ENCODE results near the gene NFATC1.

The NFATC1 gene

DNA sequence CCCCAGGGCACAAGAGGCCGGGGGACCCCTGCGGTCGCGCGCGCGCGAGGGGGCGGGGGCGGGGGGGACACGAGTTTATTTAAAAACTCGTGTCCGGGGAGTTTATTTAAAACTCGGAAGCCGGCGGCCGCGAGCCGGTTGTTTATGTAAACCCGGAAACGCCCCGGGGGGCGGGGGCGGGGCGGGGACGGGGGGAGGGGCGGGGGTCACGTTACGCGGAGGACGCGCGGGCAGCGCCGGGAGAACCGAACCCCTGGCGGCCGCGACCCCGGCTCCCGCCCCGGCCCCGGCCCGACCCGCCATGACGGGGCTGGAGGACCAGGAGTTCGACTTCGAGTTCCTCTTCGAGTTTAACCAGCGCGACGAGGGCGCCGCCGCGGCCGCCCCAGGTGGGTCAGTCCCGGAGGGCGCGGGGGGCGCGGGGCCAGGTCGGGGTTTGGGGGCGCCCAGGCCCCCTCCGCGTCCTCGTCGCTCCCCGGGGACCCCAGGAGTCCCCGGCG is 4.4 kb downstream of the NFATC1 start:
- Mint-ChIP-seq H3K9me3 (no peaks in the 10 kb centered on the region), H3K4me3 (peak overlapping the region; percentile 66), H3K4me1 (ENCODE audit: low read depth) (peaks cover 63% of the 10 kb centered on the region), H3K27ac (peak overlapping the region; percentile 79), H3K27me3 (peaks cover 33% of the 10 kb centered on the region), H3K36me3 (ENCODE audit: low read depth) (peaks cover 25% of the 10 kb centered on the region)
- intact Hi-C loops (cut with micrococcal nuclease), result no loop called here

DNA sequence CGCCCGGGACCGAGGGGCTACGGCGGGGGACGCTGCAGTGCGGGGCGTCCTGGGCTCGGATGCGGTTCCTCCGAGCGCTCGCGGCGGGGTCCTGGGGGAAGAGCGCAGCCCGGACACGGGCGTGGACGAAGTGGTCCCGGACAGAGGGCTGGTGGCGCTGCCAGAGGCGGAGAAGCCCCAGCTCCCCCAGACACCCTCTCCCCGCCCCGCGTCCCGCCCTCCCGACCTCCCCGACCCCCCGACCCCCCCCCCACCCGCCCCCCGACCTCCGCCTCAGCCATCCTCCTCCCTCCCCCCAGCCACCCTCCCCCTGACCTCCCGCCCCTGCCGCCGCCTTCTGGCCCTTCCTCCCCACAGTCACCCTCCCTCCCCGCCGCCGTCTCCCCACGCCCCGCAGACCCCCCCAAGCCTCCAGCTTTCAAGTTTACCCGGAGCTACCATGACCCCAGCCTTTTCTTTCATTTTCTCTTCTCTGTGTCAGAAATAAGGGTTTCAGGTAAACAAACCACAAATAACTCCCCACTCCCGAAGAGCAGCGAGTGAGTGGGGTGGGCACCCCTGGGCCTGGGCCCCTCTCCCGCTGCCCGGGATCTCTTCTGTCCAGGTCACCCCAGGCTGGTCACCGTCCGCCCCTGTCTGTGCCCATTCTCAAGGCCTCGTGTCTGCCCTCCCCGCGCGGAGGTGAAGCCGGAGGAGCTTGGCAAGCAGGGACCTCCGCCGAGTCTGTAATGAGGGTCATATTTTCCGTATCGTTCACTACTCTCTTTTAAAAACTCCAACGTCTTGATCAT is 5.1 kb downstream of the NFATC1 start:
- peaks cover 27% of the 10 kb centered on the region for H3K36me3 Mint-ChIP-seq (ENCODE audit: low read depth)
- H3K4me3 Mint-ChIP-seq, result peak overlapping the region; percentile 75
- intact Hi-C loops (cut with micrococcal nuclease), result no loop called here
- H3K9me3 Mint-ChIP-seq, result no peaks in the 10 kb centered on the region
- peaks cover 69% of the 10 kb centered on the region for H3K4me1 Mint-ChIP-seq (ENCODE audit: low read depth)
- H3K27ac Mint-ChIP-seq, result peak overlapping the region; percentile 79
- H3K27me3 Mint-ChIP-seq, result peaks cover 31% of the 10 kb centered on the region

DNA sequence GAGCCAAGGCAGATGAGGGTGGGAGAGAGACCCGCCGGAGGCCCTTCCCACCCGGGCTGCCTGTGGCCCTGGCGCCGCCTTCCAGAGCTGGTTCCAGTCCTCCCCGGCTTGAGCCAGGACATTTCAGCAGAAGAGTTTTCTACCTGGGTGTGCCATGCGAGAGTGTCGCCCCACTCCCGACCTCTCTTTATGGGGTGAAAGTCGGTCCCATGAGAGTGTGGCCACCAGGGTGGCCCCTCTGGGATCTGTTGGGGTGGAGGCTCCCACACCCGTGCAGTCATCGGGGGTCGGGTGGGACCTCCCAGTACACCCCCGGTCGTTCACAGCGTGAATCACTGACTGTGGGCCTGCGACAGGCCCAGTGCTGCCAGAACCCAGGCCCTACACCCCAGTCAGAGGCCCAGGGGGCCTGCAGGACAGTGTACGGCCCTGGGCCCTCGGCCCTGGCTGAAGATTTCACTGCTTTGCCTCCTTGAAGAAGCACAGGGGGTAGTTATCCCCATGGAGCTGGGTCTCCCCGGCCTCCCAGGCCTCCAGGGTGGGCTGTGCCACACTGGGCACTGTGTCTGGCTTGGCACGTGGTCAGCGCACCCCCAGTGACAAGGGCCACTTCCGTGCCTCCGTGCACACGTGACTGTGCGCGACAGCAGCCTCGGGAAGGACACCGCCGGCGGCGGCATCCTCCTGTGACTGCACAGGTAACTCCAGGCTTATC is 5.9 kb downstream of the NFATC1 start:
- H3K4me3 Mint-ChIP-seq, result peak overlapping the region; percentile 75
- H3K27ac Mint-ChIP-seq, result peak overlapping the region; percentile 95
- H3K27me3 Mint-ChIP-seq, result peaks cover 26% of the 10 kb centered on the region
- peaks cover 75% of the 10 kb centered on the region for H3K4me1 Mint-ChIP-seq (ENCODE audit: low read depth)
- intact Hi-C loops (cut with micrococcal nuclease), result no loop called here
- H3K36me3 Mint-ChIP-seq (ENCODE audit: low read depth), result peaks cover 35% of the 10 kb centered on the region
- H3K9me3 Mint-ChIP-seq, result no peaks in the 10 kb centered on the region

DNA sequence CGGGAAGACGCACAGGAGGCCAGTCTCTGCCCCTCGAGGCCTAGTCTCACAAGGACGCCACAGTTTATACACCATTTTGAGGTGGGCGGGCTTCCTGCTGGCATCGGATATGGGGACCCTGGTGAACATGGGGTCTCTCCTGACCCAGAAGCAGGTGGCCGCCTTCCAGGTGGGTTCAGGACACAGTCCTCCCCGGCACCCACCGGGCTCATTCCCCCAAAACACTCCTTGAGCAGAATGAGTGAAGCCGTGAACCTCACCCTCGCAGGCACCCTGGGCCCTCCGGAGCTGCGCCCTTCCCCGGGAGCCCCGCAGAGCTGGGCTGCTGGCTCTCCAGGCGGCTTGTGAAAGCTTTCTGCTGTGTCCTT is 6.5 kb downstream of the NFATC1 start:
- intact Hi-C loops (cut with micrococcal nuclease), result no loop called here
- Mint-ChIP-seq H3K9me3 (no peaks in the 10 kb centered on the region), H3K36me3 (ENCODE audit: low read depth) (peaks cover 35% of the 10 kb centered on the region), H3K4me3 (peak overlapping the region; percentile 17), H3K27ac (peak overlapping the region; percentile 95), H3K4me1 (ENCODE audit: low read depth) (peaks cover 78% of the 10 kb centered on the region), H3K27me3 (peaks cover 21% of the 10 kb centered on the region)

DNA sequence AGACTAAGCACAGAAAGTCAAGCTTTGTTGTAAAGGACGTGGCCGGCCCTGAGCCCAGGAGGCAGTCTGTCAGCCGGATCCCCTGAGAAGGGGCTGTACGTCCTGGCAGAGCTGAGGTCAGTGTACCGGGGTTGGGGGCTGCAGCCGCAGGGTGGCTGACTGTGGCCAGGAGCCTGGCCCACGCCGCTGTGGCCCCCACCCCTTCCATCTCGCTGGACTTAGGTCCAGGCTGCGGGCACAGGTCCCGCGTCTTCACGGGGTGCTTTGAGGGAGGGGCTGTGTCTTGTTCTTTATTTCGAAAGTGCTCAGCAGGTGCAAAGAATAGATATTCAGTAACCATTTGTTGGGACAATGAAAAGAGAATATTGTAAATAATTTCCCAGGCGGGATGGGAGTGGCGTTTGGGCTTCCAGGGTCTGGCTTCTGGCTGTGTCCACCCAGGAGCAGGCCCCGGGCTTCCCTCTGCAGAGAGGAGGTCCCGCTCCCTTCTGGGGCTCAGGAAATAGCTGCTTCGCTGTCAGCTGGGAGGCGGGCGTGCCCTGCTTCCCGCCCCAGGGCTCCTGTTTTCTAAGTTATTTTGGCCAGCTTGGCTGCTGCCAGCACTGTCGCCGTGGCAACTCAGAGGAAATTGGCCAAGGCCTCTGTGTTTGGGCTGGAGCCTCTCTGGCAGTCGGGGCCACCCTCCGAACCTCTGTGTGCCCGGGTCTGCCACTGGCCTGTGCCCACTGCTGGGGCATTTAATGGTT is 7.4 kb downstream of the NFATC1 start:
- intact Hi-C loops (cut with micrococcal nuclease), result no loop called here

DNA sequence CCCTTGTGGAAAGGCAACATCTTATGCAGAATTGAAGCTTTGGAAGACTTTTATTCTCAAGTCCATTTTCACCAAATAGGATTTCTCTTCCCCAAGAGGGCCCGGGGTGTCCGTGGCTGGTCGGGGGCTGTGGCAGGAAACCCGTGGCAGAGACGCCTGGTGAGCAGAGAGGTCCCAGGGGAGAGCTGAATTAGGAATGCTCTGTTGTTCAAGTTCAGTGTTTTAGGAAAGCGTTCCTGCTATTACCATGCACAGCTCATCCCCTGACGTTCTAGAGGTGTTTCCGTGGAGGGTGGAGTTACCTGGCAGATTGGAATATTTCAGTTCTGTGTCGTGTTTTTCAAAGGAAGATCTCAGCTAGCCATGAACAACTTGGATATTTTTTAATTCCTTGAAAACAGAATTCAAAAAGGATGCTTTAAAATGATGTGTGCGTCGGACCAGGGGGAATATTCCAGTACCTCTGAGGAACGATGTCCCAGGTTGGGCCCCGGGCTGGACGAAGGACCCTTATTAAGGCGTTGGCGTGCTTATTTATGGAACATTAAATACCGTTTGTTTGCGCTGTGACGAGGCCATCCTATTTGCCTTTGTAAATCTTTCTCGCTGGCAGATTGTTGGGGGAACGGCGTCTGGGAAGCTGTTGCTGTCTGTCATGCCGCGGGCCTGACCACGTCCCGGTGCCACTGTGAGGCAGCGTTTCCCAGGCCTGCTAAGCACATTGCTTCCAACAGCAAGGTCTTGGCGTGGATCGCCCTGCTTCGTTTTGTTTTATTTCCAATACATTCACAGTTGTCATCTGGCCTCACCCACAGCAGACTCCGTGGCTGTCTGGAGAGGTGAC is 8.2 kb downstream of the NFATC1 start:
- peaks cover 4% of the 10 kb centered on the region for H3K27me3 Mint-ChIP-seq
- intact Hi-C loops (cut with micrococcal nuclease), result no loop called here
- peaks cover 70% of the 10 kb centered on the region for H3K4me1 Mint-ChIP-seq (ENCODE audit: low read depth)
- no peaks in the 10 kb centered on the region for H3K9me3 Mint-ChIP-seq
- H3K4me3 Mint-ChIP-seq, result peak overlapping the region; percentile 60
- H3K36me3 Mint-ChIP-seq (ENCODE audit: low read depth), result peaks cover 42% of the 10 kb centered on the region
- peak overlapping the region; percentile 95 for H3K27ac Mint-ChIP-seq

More for the DNA sequence above, 7.4 kb downstream of the NFATC1 start:
- Mint-ChIP-seq H3K36me3 (ENCODE audit: low read depth) (peaks cover 42% of the 10 kb centered on the region), H3K4me3 (peak overlapping the region; percentile 60), H3K4me1 (ENCODE audit: low read depth) (peaks cover 78% of the 10 kb centered on the region), H3K9me3 (no peaks in the 10 kb centered on the region), H3K27ac (peak overlapping the region; percentile 95), H3K27me3 (peaks cover 12% of the 10 kb centered on the region)

DNA sequence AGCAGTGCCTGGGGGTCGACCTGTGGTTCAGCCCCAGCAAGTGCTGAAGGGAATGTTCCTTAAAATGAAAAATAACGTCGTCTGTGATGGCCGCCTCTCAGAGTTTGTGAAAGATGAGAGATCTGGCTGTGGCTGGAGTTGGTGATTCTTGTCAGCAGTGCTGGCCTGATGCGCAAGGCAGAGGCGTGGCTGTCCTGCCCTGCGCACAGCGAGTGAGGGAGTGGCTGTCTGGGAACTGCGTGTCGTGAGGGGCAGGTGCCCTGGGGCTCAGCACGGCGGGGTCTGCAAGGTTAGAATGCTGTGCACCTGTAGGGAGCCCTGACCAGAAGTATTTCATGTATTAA is 8.8 kb downstream of the NFATC1 start:
- H3K4me3 Mint-ChIP-seq, result no peak overlapping the region
- H3K27ac Mint-ChIP-seq, result peak overlapping the region; percentile 95
- H3K36me3 Mint-ChIP-seq (ENCODE audit: low read depth), result peaks cover 42% of the 10 kb centered on the region
- intact Hi-C loops (cut with micrococcal nuclease), result no loop called here
- H3K4me1 Mint-ChIP-seq (ENCODE audit: low read depth), result peaks cover 65% of the 10 kb centered on the region
- H3K9me3 Mint-ChIP-seq, result no peaks in the 10 kb centered on the region
- peaks cover 2% of the 10 kb centered on the region for H3K27me3 Mint-ChIP-seq

DNA sequence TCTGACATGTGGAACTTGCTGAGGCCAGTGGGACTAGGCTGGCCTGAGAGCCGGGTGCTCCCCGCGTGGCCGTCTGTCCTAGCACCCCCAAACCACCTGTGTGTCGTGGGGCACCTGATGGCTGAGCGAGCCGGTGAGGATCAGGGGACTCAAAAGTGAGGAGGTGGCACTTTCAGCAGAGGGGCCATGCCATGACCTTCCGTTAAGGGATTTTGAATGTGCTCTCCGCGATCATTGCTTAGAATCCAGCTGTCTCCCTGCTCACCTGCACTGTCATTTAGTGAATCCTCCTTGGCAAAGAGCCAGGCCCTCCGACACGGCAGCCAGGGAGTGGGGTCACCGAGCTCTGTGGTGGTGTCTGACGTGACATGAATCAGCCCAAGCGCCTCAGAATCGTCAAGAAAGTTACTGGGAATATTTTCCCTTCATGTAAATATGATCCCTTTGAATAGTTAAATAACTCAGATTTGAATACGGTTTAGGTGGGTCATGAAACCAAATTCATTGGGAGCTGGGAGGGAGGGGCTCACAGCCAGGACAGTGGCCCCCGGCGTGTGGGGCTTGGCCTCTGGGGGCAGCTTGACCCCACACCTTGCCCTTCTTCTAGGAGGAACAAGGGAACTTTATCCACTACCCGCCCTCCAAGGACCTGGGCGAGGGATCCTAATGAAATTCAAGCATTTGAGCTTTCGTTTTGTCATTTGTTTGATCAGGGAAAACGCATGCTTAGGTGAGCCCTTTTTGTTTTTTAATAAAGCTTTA is 9.5 kb downstream of the NFATC1 start:
- H3K27ac Mint-ChIP-seq, result peak overlapping the region; percentile 95
- H3K36me3 Mint-ChIP-seq (ENCODE audit: low read depth), result peaks cover 42% of the 10 kb centered on the region
- intact Hi-C loops (cut with micrococcal nuclease), result loop anchor here (5.0 kb wide), 1 partner anchor 102 kb away; no protein-coding TSS in a partner anchor
- no peak overlapping the region for H3K4me3 Mint-ChIP-seq
- H3K27me3 Mint-ChIP-seq, result peaks cover 2% of the 10 kb centered on the region
- no peaks in the 10 kb centered on the region for H3K9me3 Mint-ChIP-seq
- peaks cover 65% of the 10 kb centered on the region for H3K4me1 Mint-ChIP-seq (ENCODE audit: low read depth)

DNA sequence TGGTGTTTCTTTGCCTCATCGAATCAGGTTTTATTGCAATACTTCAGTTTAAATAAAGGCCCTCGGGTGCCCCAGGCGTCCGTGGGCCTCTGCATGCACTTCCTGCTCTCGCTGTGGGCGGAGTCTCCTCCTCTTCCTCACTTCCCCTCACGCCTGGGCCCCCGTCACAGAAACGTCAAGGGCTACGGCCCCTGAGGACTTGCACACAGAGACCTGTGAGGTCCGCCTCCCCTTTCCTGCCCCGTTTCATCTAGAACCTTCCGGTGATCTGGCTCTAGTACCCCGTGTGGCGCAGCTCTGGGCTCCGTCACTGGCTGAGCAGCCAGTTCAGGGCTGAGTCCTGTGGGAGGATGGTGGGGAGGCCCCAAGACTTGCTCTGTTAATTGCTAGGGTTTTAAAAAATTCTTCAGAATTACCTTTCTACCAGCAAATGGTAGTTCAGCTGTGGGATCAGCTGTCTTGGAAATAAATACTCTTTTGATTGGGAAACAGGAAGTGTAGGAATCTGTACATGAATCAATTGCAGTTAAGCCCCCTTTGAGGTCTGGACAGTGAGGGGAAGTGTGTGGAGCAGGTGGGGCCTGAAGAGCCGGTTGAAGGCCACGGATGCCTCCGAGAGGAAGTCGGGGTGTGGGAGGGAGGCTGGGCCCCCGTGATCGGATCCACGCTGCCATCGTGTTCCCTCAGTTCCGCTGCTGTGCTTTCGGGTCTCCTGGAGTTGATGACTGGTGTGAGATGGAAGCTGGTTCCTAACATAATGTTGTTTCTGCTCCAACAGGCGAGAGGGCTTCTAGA is 10.2 kb downstream of the NFATC1 start:
- Mint-ChIP-seq H3K9me3 (no peaks in the 10 kb centered on the region), H3K36me3 (ENCODE audit: low read depth) (peaks cover 40% of the 10 kb centered on the region), H3K4me1 (ENCODE audit: low read depth) (peaks cover 62% of the 10 kb centered on the region), H3K27me3 (peaks cover 2% of the 10 kb centered on the region), H3K4me3 (peak overlapping the region; percentile 65), H3K27ac (peak overlapping the region; percentile 95)
- intact Hi-C loops (cut with micrococcal nuclease), result loop anchor here (5.0 kb wide), 1 partner anchor 101 kb away; no protein-coding TSS in a partner anchor

DNA sequence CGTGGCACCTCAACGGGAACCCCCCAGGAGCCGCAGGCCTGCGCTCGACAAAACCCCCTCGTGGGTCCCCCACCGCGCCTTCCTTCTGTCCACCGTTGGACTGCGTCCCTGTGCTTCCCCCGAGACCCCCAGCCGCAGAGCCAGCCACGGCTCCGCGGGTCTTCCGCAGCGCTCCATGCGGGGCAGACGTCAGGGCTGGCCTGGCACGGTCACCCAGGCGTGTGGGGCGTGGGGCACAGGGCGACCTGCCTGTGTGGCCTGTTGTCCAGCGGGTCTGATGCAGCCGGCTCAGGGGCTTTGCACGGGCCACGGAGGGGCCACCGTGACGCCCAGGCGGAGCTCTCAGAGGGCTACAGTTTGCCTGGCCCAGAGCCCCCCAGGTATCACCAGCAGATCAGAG is 11.0 kb downstream of the NFATC1 start:
- intact Hi-C loops (cut with micrococcal nuclease), result loop anchor here (5.0 kb wide), 1 partner anchor 101 kb away; no protein-coding TSS in a partner anchor
- H3K4me1 Mint-ChIP-seq (ENCODE audit: low read depth), result peaks cover 54% of the 10 kb centered on the region
- no peak overlapping the region for H3K4me3 Mint-ChIP-seq
- H3K27ac Mint-ChIP-seq, result peak overlapping the region; percentile 95
- no peaks in the 10 kb centered on the region for H3K9me3 Mint-ChIP-seq
- H3K27me3 Mint-ChIP-seq, result no peaks in the 10 kb centered on the region
- peaks cover 32% of the 10 kb centered on the region for H3K36me3 Mint-ChIP-seq (ENCODE audit: low read depth)

DNA sequence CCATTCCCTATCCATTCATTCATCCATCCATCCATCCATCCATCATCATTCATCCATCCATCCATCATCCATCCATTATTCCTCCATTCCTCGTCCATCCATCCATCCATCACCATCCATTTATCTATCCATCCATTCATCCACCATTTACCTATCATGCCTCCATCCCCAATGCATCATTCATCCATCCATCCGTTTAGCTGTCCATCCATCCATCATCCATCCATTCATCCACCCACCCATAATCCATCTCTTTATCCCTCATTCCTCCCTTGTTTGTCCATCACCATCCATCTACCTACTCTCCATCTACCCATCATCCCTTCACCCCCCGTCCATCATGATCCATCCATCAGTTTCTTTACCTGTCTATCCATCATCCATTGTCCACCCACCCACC is 13.6 kb downstream of the NFATC1 start:
- Mint-ChIP-seq H3K4me1 (ENCODE audit: low read depth) (peaks cover 28% of the 10 kb centered on the region), H3K4me3 (no peak overlapping the region), H3K27ac (no peak overlapping the region), H3K27me3 (no peaks in the 10 kb centered on the region), H3K9me3 (no peaks in the 10 kb centered on the region), H3K36me3 (ENCODE audit: low read depth) (peaks cover 39% of the 10 kb centered on the region)
- intact Hi-C loops (cut with micrococcal nuclease), result loop anchor here (5.0 kb wide), 1 partner anchor 98 kb away; no protein-coding TSS in a partner anchor

DNA sequence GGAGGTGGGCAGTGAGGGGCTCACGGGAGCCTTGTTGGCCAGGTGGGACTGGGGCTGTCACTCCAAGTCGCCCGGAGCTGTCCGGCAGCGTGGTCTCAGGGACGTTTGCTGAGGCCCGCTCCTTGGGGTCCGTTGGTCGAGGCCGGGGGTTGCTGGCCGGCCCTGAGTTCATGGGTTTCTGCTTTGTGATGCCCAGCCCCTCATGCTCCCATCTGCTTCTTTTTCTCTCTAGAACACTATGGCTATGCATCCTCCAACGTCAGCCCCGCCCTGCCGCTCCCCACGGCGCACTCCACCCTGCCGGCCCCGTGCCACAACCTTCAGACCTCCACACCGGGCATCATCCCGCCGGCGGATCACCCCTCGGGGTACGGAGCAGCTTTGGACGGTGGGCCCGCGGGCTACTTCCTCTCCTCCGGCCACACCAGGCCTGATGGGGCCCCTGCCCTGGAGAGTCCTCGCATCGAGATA is 14.5 kb downstream of the NFATC1 start:
- peaks cover 20% of the 10 kb centered on the region for H3K4me1 Mint-ChIP-seq (ENCODE audit: low read depth)
- no peaks in the 10 kb centered on the region for H3K9me3 Mint-ChIP-seq
- no peak overlapping the region for H3K4me3 Mint-ChIP-seq
- intact Hi-C loops (cut with micrococcal nuclease), result no loop called here
- no peaks in the 10 kb centered on the region for H3K27me3 Mint-ChIP-seq
- H3K36me3 Mint-ChIP-seq (ENCODE audit: low read depth), result peaks cover 42% of the 10 kb centered on the region
- H3K27ac Mint-ChIP-seq, result no peak overlapping the region

All from dendritic cell treated with granulocyte-macrophage colony-stimulating factor and Interleukin-4, amounts not matched to agents 40 ng/mL and 50 ng/mL, for 4 days (primary cell).